Upper lobe of left lung (tissue), 6 donors: ENCODE data around the gene MMP14. TPM values are rescaled to one million over a fixed set of nuclear protein-coding genes. Genes with fewer than 3 reads are reported as not detected.
A peak's percentile ranks its signal among the peaks of the same experiment; 100 is the strongest.

Experiments used
- ATAC-seq, 2 donors: fragments of 200-7000 bp; cut with Tn5 transposase; one replicate each; pipeline ENCODE4 v1.9.1; 2022; ENCODE audit warnings: mild to moderate bottlenecking in 2 of 2, moderate library complexity in 2 of 2; ENCODE audit not compliant: low FRiP score in 2 of 2
- DNase-seq, 2 donors: peaks; one replicate each; pipeline ENCODE4 v3.0.0-alpha.2; 2019 to 2020
- H3K27ac ChIP-seq, 4 donors: fragments of 200-600 bp; sonication (generic); one replicate each; pipeline ENCODE4 v1.5.1; 2016 to 2019
- H3K27me3 ChIP-seq, 4 donors: fragments of 200-600 bp; sonication (generic); one replicate each; pipeline ENCODE4 v1.5.1; 2017 to 2019
- H3K36me3 ChIP-seq, 4 donors: fragments of 200-600 bp; sonication (generic); one replicate each; pipeline ENCODE4 v1.5.1; 2016 to 2019
- H3K4me1 ChIP-seq, 4 donors: fragments of 200-600 bp; sonication (generic); one replicate each; pipeline ENCODE4 v1.5.1; 2018 to 2019
- H3K4me3 ChIP-seq, 4 donors: fragments of 200-600 bp; sonication (generic); one replicate each; pipeline ENCODE4 v1.5.1; 2017 to 2019; ENCODE audit warnings: mild to moderate bottlenecking in 2 of 4, moderate library complexity in 1 of 4
- H3K9me3 ChIP-seq, 4 donors: fragments of 200-600 bp; sonication (generic); one replicate each; pipeline ENCODE4 v1.5.1; 2018 to 2019
- CTCF ChIP-seq, 6 experiments: fragments of 450-650 bp in 4 of 6; fragments of 200-600 bp in 2 of 6; sonication (generic) in 2 of 6; IDR thresholded peaks; one replicate each; pipeline ENCODE4 v1.5.1; 2016 to 2019; ENCODE audit warnings: antibody characterized with exemption in 6 of 6
- EP300 ChIP-seq, 4 donors: sonication (generic); formaldehyde crosslinking; IDR thresholded peaks; one replicate each; pipeline ENCODE4 v1.5.1; 2017; ENCODE audit warnings: antibody characterized with exemption in 4 of 4, control low read depth in 2 of 4
- POLR2A ChIP-seq, 4 donors: fragments of 450-650 bp; IDR thresholded peaks; one replicate each; pipeline ENCODE4 v1.5.1; 2016 to 2017; ENCODE audit warnings: antibody characterized with exemption in 4 of 4, mild to moderate bottlenecking in 2 of 4
- POLR2AphosphoS5 ChIP-seq, 2 donors: sonication (generic); formaldehyde crosslinking; IDR thresholded peaks; one replicate each; pipeline ENCODE4 v1.5.1; 2017; ENCODE audit warnings: antibody characterized with exemption in 2 of 2
- WGBS, 2 donors: methylation state at CpG; one replicate each; pipeline ENCODE4 v1.1.5; 2017 to 2018; 5-methylcytosine and 5-hydroxymethylcytosine counted together
- total RNA-seq, 6 donors: library from RNA; depleted of rRNA in 4 of 6; stranded (reverse); fragments of >200 nt in 4 of 6; gene quantifications; one replicate each; pipeline versions ENCODE4 v1.1.0 to v1.2.1, GENCODE V29; 2016 to 2021
- donor health status: DM: no; HTN: no; CAD: no; lungs with moderate emphysema.
- donor health status: DM: no; HTN: yes; CAD: no; lungs with severe emphysema.

MMP14 gene
- total RNA-seq, 6 donors from 2014 or later, result 53.4 to 157 (median 104) TPM

DNA sequence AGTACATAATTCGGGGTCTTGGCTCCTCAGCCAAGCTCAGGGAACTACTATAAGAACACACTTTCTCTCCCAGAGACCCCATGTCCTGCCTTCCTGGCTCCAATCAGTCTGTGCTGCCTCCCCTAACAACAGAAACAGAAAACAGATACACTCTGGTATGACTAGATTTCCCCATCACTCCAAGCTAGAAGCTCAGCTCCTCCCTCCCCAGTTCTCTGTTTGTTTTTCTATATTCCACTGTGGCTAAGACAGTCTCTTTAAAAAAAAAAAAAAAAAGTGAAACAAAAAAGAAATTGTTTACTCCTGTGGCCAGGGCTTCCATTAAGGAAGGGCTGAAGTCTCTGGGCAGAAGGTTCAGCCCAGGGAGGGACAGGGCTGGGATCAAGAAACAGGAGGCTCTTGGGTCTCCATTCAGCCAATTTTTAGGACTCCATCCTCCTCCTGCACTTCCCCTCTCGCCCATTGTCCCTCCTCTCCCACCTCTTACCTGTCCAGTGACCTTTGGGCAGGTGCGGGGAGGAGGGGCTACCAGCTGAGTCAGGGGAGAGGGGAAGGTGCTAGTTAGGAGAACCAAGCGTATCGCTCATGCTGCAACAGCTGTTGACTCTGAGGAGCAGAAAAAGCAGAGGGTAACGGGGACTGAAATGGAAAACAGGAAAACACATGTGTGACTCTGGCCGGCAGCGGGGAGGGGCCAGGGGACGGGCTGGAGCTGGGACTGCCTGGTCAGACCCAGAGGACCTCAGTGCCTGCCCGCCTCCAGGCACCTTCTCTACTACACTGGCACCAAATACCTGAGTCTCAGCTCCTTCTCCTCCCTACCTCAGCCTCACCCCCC lies 17.0 kb upstream of the MMP14 start:
- Histone ChIP-seq H3K27ac (peak overlapping the region; percentile 80 to 91 (median 86)), H3K4me1 (peaks cover 43 to 73% (median 62%) of the 10 kb centered on the region in 4 donors), H3K36me3 (no peaks in the 10 kb centered on the region), H3K9me3 (no peaks in the 10 kb centered on the region), H3K4me3 (peak overlapping the region in 3 of 4 donors; percentile 30 to 47 (median 46)), H3K27me3 (no peaks in the 10 kb centered on the region)
- TF ChIP-seq EP300 (IDR thresholded peaks at IDR 0.05) (no peak), CTCF (IDR thresholded peaks at IDR 0.05) (no peak), POLR2AphosphoS5 (IDR thresholded peaks at IDR 0.05) (peak in 1 of 2 donors; percentile 65), POLR2A (IDR thresholded peaks at IDR 0.05) (peak in 1 of 4 donors; percentile 52)
- 24 to 32% methylated on average over 9 to 10 of the region's 10 CpGs for WGBS, 2 donors
- ATAC-seq (peak in 1 of 2 donors; percentile 28), DNase-seq (peak; percentile 61 to 84)

DNA sequence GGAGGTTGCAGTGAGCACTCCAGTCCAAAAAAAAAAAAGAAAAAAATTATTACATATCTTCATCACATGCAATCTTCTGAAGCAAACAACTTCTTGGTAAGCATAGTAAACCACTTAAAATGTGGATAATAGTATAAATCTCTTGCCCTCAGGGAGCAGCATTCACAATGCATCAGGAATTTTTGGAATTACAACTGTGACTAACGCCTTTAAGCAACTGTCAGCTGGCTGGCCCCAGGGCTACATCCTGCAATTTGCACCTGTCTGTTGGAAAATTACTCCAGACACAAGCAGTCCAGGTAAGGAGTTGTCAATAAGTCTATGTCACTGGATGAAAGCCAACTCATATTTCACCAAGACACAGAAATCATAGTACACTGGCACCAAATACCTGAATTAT lies 15.7 kb upstream of the MMP14 start:
- DNase-seq (no peak), ATAC-seq (no peak)
- peak overlapping the region in 3 of 4 donors; percentile 4 to 91 (median 85) for H3K27ac ChIP-seq
- H3K4me3 ChIP-seq, result no peak overlapping the region
- H3K4me1 ChIP-seq, result peaks cover 38 to 67% (median 53%) of the 10 kb centered on the region in 4 donors
- no peaks in the 10 kb centered on the region for H3K27me3 ChIP-seq
- TF ChIP-seq POLR2AphosphoS5 (IDR thresholded peaks at IDR 0.05), result no peak
- TF ChIP-seq CTCF (IDR thresholded peaks at IDR 0.05), result no peak
- no peak for TF ChIP-seq POLR2A (IDR thresholded peaks at IDR 0.05)
- TF ChIP-seq EP300 (IDR thresholded peaks at IDR 0.05), result no peak
- WGBS, 2 donors, result 88 to 91% methylated on average over 1 of the region's 1 CpG
- no peaks in the 10 kb centered on the region for H3K36me3 ChIP-seq
- no peaks in the 10 kb centered on the region for H3K9me3 ChIP-seq

GRCh38 chr14:22821193-22822015 lies 15.0 kb upstream of the MMP14 start:
- TF ChIP-seq POLR2AphosphoS5 (IDR thresholded peaks at IDR 0.05), result peak in 1 of 2 donors; percentile 12
- no peak for TF ChIP-seq EP300 (IDR thresholded peaks at IDR 0.05)
- TF ChIP-seq POLR2A (IDR thresholded peaks at IDR 0.05), result no peak
- WGBS, 2 donors, result 85 to 87% methylated on average over 24 of the region's 24 CpGs
- DNase-seq, result no peak
- Histone ChIP-seq H3K27ac (peak overlapping the region in 2 of 4 donors; percentile 7 to 67), H3K27me3 (no peaks in the 10 kb centered on the region), H3K36me3 (no peaks in the 10 kb centered on the region), H3K9me3 (no peaks in the 10 kb centered on the region), H3K4me1 (peaks cover 38 to 63% (median 47%) of the 10 kb centered on the region in 4 donors), H3K4me3 (no peak overlapping the region)
- no peak for ATAC-seq

GRCh38 chr14:22822016-22822570 lies 14.3 kb upstream of the MMP14 start:
- no peaks in the 10 kb centered on the region for H3K36me3 ChIP-seq
- WGBS, 2 donors, result 63 to 70% methylated on average over 31 to 32 of the region's 32 CpGs
- ATAC-seq (no peak), DNase-seq (peak in 1 of 2 donors; percentile 59)
- H3K27ac ChIP-seq, result peak overlapping the region; percentile 67 to 86 (median 82)
- peak overlapping the region in 3 of 4 donors; percentile 38 to 52 (median 52) for H3K4me3 ChIP-seq
- no peaks in the 10 kb centered on the region for H3K27me3 ChIP-seq
- H3K4me1 ChIP-seq, result peaks cover 35 to 58% (median 47%) of the 10 kb centered on the region in 4 donors
- TF ChIP-seq EP300 (IDR thresholded peaks at IDR 0.05) (no peak), CTCF (IDR thresholded peaks at IDR 0.05) (no peak), POLR2A (IDR thresholded peaks at IDR 0.05) (no peak), POLR2AphosphoS5 (IDR thresholded peaks at IDR 0.05) (no peak)
- H3K9me3 ChIP-seq, result no peaks in the 10 kb centered on the region
